ENCODE measurements around the gene LPAR2.
"Not testable (repeated sequence)": the region's sequence is repeated elsewhere in the genome, so short reads cannot be mapped to it uniquely, and the experiment has no call there.

LPAR2 gene

DNA sequence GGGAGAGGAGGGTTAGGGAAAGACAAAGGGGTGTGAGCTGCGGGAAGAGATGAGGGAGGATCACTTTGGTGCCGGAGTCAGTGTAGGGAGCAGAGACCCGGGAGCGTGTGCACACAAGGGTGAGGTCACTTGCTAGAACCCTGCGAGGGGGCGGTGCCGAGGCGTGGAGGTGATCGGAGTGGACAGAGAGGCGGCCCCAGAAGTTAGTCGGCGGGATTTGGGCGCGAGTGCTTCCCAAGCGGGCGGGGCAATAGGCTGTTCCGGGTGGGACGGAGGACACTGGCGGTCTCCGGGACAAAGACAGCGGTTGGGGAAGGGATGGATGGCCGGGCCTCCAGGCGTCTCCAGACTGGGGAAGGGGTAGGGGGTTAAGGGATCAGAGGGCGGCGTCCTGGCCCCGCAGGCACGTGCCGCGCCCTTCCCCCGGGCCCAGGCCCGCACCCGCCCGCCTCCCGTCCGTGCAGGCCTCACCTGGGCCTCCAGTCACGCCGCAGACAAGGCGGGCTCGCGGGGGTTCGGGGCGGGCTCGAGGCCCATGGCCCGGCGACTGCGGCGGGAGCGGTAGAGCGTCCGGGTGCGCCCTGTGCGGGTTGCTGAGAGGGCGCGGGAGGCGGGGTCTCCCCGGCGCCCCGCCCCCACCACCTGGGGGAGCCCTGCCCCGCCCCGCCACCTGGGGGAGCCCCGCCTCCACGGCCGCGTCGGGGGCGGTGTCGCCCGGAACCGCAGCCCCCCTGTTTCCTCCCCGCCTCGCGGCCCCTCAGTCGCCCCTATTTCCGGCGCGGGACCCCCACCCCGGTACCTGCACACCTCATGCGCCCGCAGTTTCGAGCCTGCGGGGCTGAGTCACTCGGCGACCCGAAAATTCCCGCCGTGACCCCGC lies at the start of gene LPAR2:
Gene LPAR2 (minus strand): TSS at position 600 of the 880 bp plus-strand sequence. CDS start 945 bp downstream, outside the sequence.
- Histone ChIP-seq H3K79me2 (ENCODE audit: control insufficient read depth, insufficient read depth, low read length, unreplicated experiment) (no peaks in the 10 kb centered on the region), H3K27ac (ENCODE audit: low read depth, low read length) (no peak within 1 kb of the TSS), H3K4me3 (ENCODE audit: low read depth, low read length) (peak within 1 kb of the TSS; percentile 66), H3K4me1 (ENCODE audit: control insufficient read depth, insufficient read depth, low read length, unreplicated experiment) (no peaks in the 10 kb centered on the region), H3K36me3 (ENCODE audit: insufficient read depth, low read length) (no peaks in the 10 kb centered on the region), H3K27me3 (ENCODE audit: insufficient read depth, low read length) (no peaks in the 10 kb centered on the region), H2AFZ (ENCODE audit: low read length, unreplicated experiment) (no peak within 1 kb of the TSS)

GRCh38 chr19:19677579-19677978 lies 49.6 kb upstream of the LPAR2 start:
- peaks cover 50% of the 10 kb centered on the region for H3K36me3 ChIP-seq (ENCODE audit: insufficient read depth, low read length)

DNA sequence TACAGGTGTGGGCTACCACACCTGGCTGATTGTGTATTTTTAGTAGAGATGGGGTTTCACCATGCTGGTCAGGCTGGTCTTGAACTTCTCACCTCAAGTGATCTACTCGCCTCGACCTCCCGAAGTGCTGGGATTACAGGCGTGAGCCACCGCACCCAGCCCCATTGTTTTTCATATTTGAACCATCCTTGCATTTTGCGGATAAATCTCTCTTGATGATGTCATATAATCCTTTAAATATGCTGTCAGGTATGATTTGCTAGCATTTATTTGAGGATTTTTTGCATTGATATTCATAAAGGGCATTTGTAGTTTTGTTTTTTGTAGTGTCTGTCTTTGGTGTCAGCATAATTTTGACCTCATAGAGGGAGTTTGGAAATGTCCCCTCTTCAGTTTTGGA lies 46.3 kb upstream of the LPAR2 start:
- Histone ChIP-seq H3K4me1 (ENCODE audit: control insufficient read depth, insufficient read depth, low read length, unreplicated experiment) (peaks cover 4% of the 10 kb centered on the region), H3K4me3 (ENCODE audit: low read depth, low read length) (no peak overlapping the region), H3K36me3 (ENCODE audit: insufficient read depth, low read length) (peaks cover 37% of the 10 kb centered on the region), H3K79me2 (ENCODE audit: control insufficient read depth, insufficient read depth, low read length, unreplicated experiment) (peaks cover 19% of the 10 kb centered on the region), H2AFZ (ENCODE audit: low read length, unreplicated experiment) (no peak overlapping the region), H3K27me3 (ENCODE audit: insufficient read depth, low read length) (no peaks in the 10 kb centered on the region), H3K27ac (ENCODE audit: low read depth, low read length) (no peak overlapping the region)

More at GRCh38 chr19:19677579-19677978, 49.6 kb upstream of the LPAR2 start:
- Histone ChIP-seq H3K4me3 (ENCODE audit: low read depth, low read length) (no peak overlapping the region), H3K27me3 (ENCODE audit: insufficient read depth, low read length) (no peaks in the 10 kb centered on the region), H3K79me2 (ENCODE audit: control insufficient read depth, insufficient read depth, low read length, unreplicated experiment) (peaks cover 2% of the 10 kb centered on the region), H2AFZ (ENCODE audit: low read length, unreplicated experiment) (no peak overlapping the region), H3K27ac (ENCODE audit: low read depth, low read length) (no peak overlapping the region), H3K4me1 (ENCODE audit: control insufficient read depth, insufficient read depth, low read length, unreplicated experiment) (no peaks in the 10 kb centered on the region)

- Histone ChIP-seq H3K79me2 (ENCODE audit: control insufficient read depth, insufficient read depth, low read length, unreplicated experiment) (peaks cover 19% of the 10 kb centered on the region), H2AFZ (ENCODE audit: low read length, unreplicated experiment) (no peak overlapping the region), H3K27me3 (ENCODE audit: insufficient read depth, low read length) (no peaks in the 10 kb centered on the region), H3K27ac (ENCODE audit: low read depth, low read length) (no peak overlapping the region), H3K36me3 (ENCODE audit: insufficient read depth, low read length) (peaks cover 24% of the 10 kb centered on the region), H3K4me1 (ENCODE audit: control insufficient read depth, insufficient read depth, low read length, unreplicated experiment) (peaks cover 4% of the 10 kb centered on the region), H3K4me3 (ENCODE audit: low read depth, low read length) (no peak overlapping the region)
Observed at GRCh38 chr19:19672816-19673215, 44.8 kb upstream of the LPAR2 start.

DNA sequence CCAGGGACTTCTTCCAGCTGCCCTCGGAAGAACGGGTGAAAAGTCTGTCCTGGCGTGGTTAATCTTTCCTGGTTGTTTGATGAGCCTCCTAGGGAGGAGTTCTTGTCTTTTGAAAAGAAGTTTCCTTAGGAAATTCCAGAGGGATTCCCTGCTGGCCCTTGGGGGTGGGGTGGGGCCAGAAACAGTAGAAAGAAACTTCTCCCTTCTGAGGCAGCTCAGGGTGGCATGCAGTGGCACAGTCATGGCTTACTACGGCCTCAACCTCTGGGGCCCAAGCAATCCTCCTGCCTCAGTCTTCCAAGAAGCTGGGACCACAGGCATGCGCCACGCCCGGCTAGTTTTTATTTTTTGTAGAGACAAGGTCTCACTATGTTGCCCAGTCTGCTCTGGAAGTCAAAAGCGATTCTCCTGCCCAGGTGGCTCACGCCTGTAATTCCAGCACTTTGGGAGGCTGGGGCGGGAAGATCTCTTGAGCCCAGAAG lies 42.1 kb upstream of the LPAR2 start:
- H3K36me3 ChIP-seq (ENCODE audit: insufficient read depth, low read length): peaks cover 11% of the 10 kb centered on the region
- peaks cover 4% of the 10 kb centered on the region for H3K4me1 ChIP-seq (ENCODE audit: control insufficient read depth, insufficient read depth, low read length, unreplicated experiment)
- H3K4me3 ChIP-seq (ENCODE audit: low read depth, low read length): peak overlapping the region; percentile 81
- no peaks in the 10 kb centered on the region for H3K27me3 ChIP-seq (ENCODE audit: insufficient read depth, low read length)
- peaks cover 19% of the 10 kb centered on the region for H3K79me2 ChIP-seq (ENCODE audit: control insufficient read depth, insufficient read depth, low read length, unreplicated experiment)
- no peak overlapping the region for H3K27ac ChIP-seq (ENCODE audit: low read depth, low read length)
- peak overlapping the region; percentile 25 for H2AFZ ChIP-seq (ENCODE audit: low read length, unreplicated experiment)

DNA sequence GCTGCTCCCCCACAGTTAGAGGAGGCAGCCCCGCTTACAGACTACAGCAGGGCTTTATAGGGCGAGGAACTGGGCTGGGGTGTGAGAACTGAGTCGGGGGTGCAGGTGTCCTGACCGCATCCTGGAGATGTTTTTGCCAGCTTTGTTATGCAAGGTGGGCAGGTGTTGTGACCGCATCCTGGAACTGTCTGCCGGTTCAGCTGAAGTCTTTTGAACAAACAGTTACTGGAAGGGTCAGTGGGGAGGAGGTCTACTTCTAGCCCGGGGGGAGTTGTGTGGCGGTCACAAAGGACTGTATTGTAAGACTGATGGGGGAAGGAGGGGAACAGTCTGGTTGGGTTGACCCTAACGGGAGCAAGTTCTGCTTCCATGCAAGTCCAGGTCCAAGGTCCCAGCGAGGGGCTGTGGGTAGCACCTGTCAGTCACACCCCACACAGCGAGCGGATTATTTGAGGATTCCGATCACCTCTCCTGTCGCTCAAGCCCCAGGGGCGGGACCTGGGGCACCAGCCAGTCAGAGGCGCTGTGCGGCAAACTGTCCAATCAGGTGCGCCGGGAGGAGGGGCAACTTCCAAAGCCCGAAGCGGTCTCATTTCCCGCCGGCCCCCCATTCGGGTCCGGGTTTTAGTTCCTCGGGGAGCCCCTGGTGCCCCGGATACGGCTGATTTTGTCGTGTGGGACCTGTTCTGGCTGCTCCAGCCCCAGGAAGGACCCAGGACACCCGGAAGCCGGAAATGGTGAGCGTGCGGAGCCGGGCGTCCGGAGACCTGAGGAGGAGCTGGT lies 40.4 kb upstream of the LPAR2 start, which contains the start of gene ZNF101:
Gene ZNF101 (plus strand): TSS at position 610 of the 783 bp plus-strand sequence. CDS start 125 bp downstream, at position 735.
- Histone ChIP-seq H3K4me1 (ENCODE audit: control insufficient read depth, insufficient read depth, low read length, unreplicated experiment) (peaks cover 4% of the 10 kb centered on the region), H3K36me3 (ENCODE audit: insufficient read depth, low read length) (peaks cover 3% of the 10 kb centered on the region; the same call in 1 of the 2 replicates), H3K4me3 (ENCODE audit: low read depth, low read length) (peak within 1 kb of the TSS; percentile 81), H3K79me2 (ENCODE audit: control insufficient read depth, insufficient read depth, low read length, unreplicated experiment) (peaks cover 18% of the 10 kb centered on the region), H3K27ac (ENCODE audit: low read depth, low read length) (peak within 1 kb of the TSS; percentile 80), H2AFZ (ENCODE audit: low read length, unreplicated experiment) (peak within 1 kb of the TSS; percentile 55), H3K27me3 (ENCODE audit: insufficient read depth, low read length) (no peaks in the 10 kb centered on the region)

DNA sequence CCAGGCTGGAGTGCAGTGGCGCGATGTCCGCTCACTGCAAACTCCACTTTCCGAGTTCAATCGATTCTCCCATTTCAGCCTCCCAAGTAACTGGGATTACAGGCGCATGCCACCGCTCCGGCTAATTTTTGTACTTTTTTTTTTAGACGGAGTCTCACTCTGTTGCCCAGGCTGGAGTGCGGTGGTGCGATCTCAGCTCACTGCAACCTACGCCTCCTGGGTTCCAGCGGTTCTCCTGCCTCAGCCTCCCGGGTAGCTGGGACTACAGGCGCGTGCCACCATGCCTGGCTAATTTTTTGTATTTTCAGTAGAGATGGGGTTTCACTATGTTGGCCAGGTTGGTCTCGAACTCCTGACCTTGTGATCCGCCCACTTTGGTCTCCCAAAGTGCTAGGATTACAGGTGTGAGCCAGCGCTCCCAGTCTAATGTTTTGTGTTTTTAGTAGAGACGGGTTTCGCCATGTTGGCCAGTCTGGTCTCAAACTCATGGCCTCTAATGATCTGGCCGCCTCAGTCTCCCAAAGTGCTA lies 37.5 kb upstream of the LPAR2 start:
- H3K4me3 ChIP-seq (ENCODE audit: low read depth, low read length); H3K27ac ChIP-seq (ENCODE audit: low read depth, low read length); H3K36me3 ChIP-seq (ENCODE audit: insufficient read depth, low read length); H2AFZ ChIP-seq (ENCODE audit: low read length, unreplicated experiment); H3K27me3 ChIP-seq (ENCODE audit: insufficient read depth, low read length): not testable (repeated sequence)
- peaks cover 37% of the 10 kb centered on the region for H3K79me2 ChIP-seq (ENCODE audit: control insufficient read depth, insufficient read depth, low read length, unreplicated experiment)
- peaks cover 18% of the 10 kb centered on the region for H3K4me1 ChIP-seq (ENCODE audit: control insufficient read depth, insufficient read depth, low read length, unreplicated experiment)

DNA sequence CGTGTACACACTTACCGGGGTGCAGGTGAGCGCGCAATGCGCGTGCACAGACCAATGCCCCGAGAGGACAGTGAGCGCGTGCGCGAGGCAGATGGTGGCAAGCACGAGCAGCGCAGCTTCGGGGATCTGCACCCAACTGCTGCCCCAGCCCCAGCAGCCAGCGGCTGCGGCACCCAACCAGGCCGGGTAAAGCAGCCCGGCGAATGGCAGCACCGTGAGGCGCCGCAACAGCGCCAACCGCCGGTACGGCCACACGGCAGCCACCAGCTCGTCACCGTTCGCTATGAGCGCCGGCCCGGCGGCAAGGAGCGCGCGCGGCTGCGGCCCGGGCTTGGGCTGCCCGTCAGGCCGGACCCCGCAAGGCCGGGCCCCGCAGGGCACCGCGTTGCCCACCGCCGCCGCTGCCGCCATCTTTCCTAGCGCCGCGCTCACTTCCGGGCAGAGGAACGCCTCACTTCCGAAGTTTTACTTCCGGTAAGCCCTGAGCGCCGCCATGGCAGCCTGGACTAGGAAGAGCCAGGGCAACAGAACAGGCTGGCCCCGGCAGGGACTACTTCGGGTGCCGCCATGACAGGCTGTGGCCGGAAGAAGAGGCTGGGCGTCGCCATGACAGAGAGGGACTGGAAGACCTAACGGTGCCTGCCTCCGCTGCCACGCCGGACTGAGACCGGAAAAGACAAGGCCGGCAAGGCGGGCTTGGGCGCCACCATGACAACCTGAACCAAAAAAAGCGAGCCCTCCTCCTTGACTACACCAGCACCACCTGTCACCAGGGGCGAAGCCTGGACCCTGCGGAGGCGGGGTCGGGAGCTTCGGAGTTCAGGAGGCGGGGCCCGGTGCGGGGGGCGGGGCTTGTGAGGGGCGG lies 35.5 kb upstream of the LPAR2 start, which contains the start of gene ATP13A1:
Gene ATP13A1 (minus strand): TSS at position 421 of the 865 bp plus-strand sequence. CDS start 10 bp downstream, at position 411.
- Histone ChIP-seq H3K4me3 (ENCODE audit: low read depth, low read length) (peak within 1 kb of the TSS; percentile 99), H3K27ac (ENCODE audit: low read depth, low read length) (peak within 1 kb of the TSS; percentile 89), H3K27me3 (ENCODE audit: insufficient read depth, low read length) (no peaks in the 10 kb centered on the region), H2AFZ (ENCODE audit: low read length, unreplicated experiment) (peak within 1 kb of the TSS; percentile 81), H3K36me3 (ENCODE audit: insufficient read depth, low read length) (0 out of 2 replicates have a peak, but pooled peaks cover under 1% of the 10 kb centered on the region), H3K4me1 (ENCODE audit: control insufficient read depth, insufficient read depth, low read length, unreplicated experiment) (peaks cover 14% of the 10 kb centered on the region), H3K79me2 (ENCODE audit: control insufficient read depth, insufficient read depth, low read length, unreplicated experiment) (peaks cover 27% of the 10 kb centered on the region)

- Histone ChIP-seq H2AFZ (ENCODE audit: low read length, unreplicated experiment) (peak overlapping the region; percentile 81), H3K79me2 (ENCODE audit: control insufficient read depth, insufficient read depth, low read length, unreplicated experiment) (peaks cover 27% of the 10 kb centered on the region)
Observed at GRCh38 chr19:19662871-19663255, 34.8 kb upstream of the LPAR2 start.

More at GRCh38 chr19:19662871-19663255, 34.8 kb upstream of the LPAR2 start:
- 0 out of 2 replicates have a peak, but pooled peaks cover 6% of the 10 kb centered on the region for H3K36me3 ChIP-seq (ENCODE audit: insufficient read depth, low read length)
- H3K4me1 ChIP-seq (ENCODE audit: control insufficient read depth, insufficient read depth, low read length, unreplicated experiment): peaks cover 14% of the 10 kb centered on the region
- peak overlapping the region; percentile 89 for H3K27ac ChIP-seq (ENCODE audit: low read depth, low read length)
- H3K27me3 ChIP-seq (ENCODE audit: insufficient read depth, low read length): no peaks in the 10 kb centered on the region
- H3K4me3 ChIP-seq (ENCODE audit: low read depth, low read length): peak overlapping the region; percentile 99

Data from ACC112 (cell line).